Chondrocyte (in vitro differentiated cells): Measurements from ENCODE around the gene MRPS31. TPM values are rescaled to one million over a fixed set of nuclear protein-coding genes. Genes with fewer than 3 reads are reported as not detected.
"Not testable (repeated sequence)": the region's sequence is repeated elsewhere in the genome, so short reads cannot be mapped to it uniquely, and the experiment has no call there.

Source experiments
- DNase-seq: peaks from one replicate; pipeline ENCODE4 v3.0.0; 2021; ENCODE audit warnings: mixed read lengths, low spot score
- H3K27ac Mint-ChIP-seq: one replicate; pipeline ENCODE4 v1.8.0; 2021; ENCODE audit warnings: mild to moderate bottlenecking, moderate library complexity, mixed read lengths; ENCODE audit not compliant: unreplicated experiment
- H3K27me3 Mint-ChIP-seq: 2 replicates; pipeline ENCODE4 v1.8.0; 2021; ENCODE audit warnings: low read depth, mixed read lengths
- H3K36me3 Mint-ChIP-seq: 2 replicates; pipeline ENCODE4 v1.8.0; 2021; ENCODE audit warnings: low read depth, mixed read lengths
- H3K4me1 Mint-ChIP-seq: 2 replicates; pipeline ENCODE4 v1.8.0; 2021; ENCODE audit warnings: low read depth, mild to moderate bottlenecking, mixed read lengths
- H3K4me3 Mint-ChIP-seq: one replicate; pipeline ENCODE4 v1.8.0; 2021; ENCODE audit warnings: mild to moderate bottlenecking, moderate library complexity, mixed read lengths; ENCODE audit not compliant: unreplicated experiment
- H3K9me3 Mint-ChIP-seq: 2 replicates; pipeline ENCODE4 v1.8.0; 2021; ENCODE audit warnings: low read depth, mixed read lengths
- CTCF ChIP-seq: fragments of 200-600 bp; sonication (generic); IDR thresholded peaks from 2 replicates; pipeline ENCODE4 v1.5.0; 2021; ENCODE audit warnings: antibody characterized with exemption, mild to moderate bottlenecking, moderate library complexity
- total RNA-seq: library from RNA; stranded (reverse); gene quantifications from 3 replicates; pipeline ENCODE4 v1.2.1, GENCODE V29; 2021

MRPS31 gene
- total RNA-seq, 1 donor from 2014 or later: 12.3 TPM

- Mint-ChIP-seq H3K27ac (no peak overlapping the region), H3K4me1 (no peaks in the 10 kb centered on the region), H3K36me3 (peaks cover 15% of the 10 kb centered on the region), H3K9me3 (no peaks in the 10 kb centered on the region), H3K4me3 (no peak overlapping the region), H3K27me3 (no peaks in the 10 kb centered on the region)
- no peak for TF ChIP-seq CTCF
- no peak for DNase-seq
These were observed 12.2 kb downstream of the MRPS31 start for GRCh38 chr13:40758811-40759210.

GRCh38 chr13:40756042-40756441 lies 14.9 kb downstream of the MRPS31 start:
- Mint-ChIP-seq H3K4me3 (no peak overlapping the region), H3K27me3 (no peaks in the 10 kb centered on the region), H3K4me1 (no peaks in the 10 kb centered on the region), H3K36me3 (peaks cover 18% of the 10 kb centered on the region), H3K27ac (no peak overlapping the region), H3K9me3 (no peaks in the 10 kb centered on the region)
- DNase-seq: no peak
- TF ChIP-seq CTCF: no peak

DNA sequence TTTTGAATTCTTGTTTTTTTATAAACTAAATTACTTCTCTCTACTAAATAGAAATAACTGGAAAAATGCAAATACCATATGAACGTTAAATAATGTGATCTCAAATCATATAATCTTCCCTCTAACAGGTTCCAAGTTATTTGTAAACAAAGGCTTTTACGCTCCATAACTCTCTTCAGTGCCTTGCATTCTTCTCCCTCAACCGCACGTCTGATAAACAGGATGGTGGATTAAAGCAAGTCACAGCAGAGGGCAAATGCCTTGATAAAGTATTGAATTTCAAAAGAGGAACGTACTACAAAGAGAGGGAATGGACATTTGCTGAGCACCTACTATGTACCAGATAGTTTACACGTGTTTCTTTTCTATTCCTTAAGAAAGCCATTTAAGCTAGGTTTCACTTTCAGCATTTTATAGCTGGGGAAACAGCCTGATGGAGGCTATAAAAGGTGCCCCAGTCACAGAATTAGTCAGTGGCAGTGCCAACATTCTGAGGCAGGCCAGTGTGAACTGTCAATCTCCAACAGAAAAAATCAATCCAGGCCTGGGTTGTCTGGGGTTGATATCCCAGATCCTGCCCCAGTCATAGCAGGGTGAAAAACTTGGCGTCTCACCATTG lies 15.8 kb downstream of the MRPS31 start:
- TF ChIP-seq CTCF: no peak
- no peak for DNase-seq
- no peak overlapping the region for H3K4me3 Mint-ChIP-seq
- peaks cover 18% of the 10 kb centered on the region for H3K36me3 Mint-ChIP-seq
- no peak overlapping the region for H3K27ac Mint-ChIP-seq
- no peaks in the 10 kb centered on the region for H3K9me3 Mint-ChIP-seq
- H3K27me3 Mint-ChIP-seq: no peaks in the 10 kb centered on the region
- no peaks in the 10 kb centered on the region for H3K4me1 Mint-ChIP-seq

GRCh38 chr13:40749327-40749726 lies 21.7 kb downstream of the MRPS31 start:
- Mint-ChIP-seq H3K4me1 (no peaks in the 10 kb centered on the region), H3K27me3 (no peaks in the 10 kb centered on the region), H3K4me3 (no peak overlapping the region), H3K9me3 (no peaks in the 10 kb centered on the region), H3K36me3 (peaks cover 4% of the 10 kb centered on the region), H3K27ac (no peak overlapping the region)
- TF ChIP-seq CTCF: peak; percentile 70
- DNase-seq: no peak

DNA sequence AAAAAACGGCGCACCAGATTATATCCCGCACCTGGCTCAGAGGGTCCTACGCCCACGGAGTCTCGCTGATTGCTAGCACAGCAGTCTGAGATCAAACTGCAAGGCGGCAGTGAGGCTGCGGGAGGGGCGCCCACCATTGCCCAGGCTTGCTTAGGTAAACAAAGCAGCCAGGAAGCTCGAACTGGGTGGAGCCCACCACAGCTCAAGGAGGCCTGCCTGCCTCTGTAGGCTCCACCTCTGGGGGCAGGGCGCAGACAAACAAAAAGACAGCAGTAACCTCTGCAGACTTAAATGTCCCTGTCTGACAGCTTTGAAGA lies 35.8 kb downstream of the MRPS31 start:
- H3K36me3 Mint-ChIP-seq, H3K27me3 Mint-ChIP-seq, H3K4me1 Mint-ChIP-seq, H3K27ac Mint-ChIP-seq, H3K9me3 Mint-ChIP-seq, DNase-seq: not testable (repeated sequence)
- peak overlapping the region; percentile 60 for H3K4me3 Mint-ChIP-seq

DNA sequence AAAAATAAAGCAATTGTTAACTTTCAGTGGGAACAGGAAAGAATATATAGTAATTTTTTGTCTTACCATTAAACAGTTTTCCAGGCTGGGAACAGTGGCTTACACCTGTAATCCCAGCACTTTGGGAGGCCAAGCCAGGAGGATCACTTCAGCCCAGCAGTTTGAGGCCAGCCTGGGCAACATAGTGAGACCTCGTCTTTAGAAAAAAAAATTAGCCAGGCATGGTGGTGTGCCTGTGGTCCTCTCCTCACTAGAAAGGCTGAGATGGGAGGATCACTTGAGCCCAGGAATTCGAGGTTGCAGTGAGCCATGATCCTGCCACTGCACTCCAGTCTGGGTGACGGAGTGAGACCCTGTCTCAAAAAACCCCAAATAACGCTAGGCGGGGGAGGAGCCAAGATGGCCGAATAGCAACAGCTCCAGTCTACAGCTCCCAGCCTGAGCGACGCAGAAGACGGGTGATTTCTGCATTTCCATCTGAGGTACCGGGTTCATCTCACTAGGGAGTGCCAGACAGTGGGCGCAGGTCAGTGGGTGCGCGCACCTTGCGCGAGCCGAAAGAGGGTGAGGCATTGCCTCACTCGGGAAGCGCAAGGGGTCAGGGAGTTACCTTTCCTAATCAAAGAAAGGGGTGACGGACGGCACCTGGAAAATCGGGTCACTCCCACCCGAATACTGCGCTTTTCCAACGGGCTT lies 36.3 kb downstream of the MRPS31 start:
- DNase-seq, H3K27ac Mint-ChIP-seq, H3K9me3 Mint-ChIP-seq, H3K27me3 Mint-ChIP-seq, H3K4me1 Mint-ChIP-seq, H3K36me3 Mint-ChIP-seq: not testable (repeated sequence)
- peak overlapping the region; percentile 60 for H3K4me3 Mint-ChIP-seq
